Measurements from ENCODE around the gene MZF1. TPM values are rescaled to one million over a fixed set of nuclear protein-coding genes. Genes with fewer than 3 reads are reported as not detected.

The MZF1 gene
- total and polyA plus RNA-seq, 2 donors (not counting 1 experiment from before 2014, with no cell fraction given) = 4.1 to 14.9 TPM

GRCh38 chr19:58586133-58586765 is 13.1 kb upstream of the MZF1 start:
- Histone ChIP-seq H3K79me2 (ENCODE audit: control insufficient read depth, insufficient read depth, low read length) (no peaks in the 10 kb centered on the region), H4K20me1 (ENCODE audit: control insufficient read depth, extremely low read depth, insufficient read depth, low read length) (no peaks in the 10 kb centered on the region), H3K27ac (ENCODE audit: insufficient read depth, low read length) (peak overlapping the region; percentile 31), H3K4me1 (ENCODE audit: control insufficient read depth, extremely low read depth, insufficient read depth, low read length) (peaks cover 11% of the 10 kb centered on the region), H3K36me3 (ENCODE audit: control insufficient read depth, insufficient read depth, low read length) (peaks cover 14% of the 10 kb centered on the region), H3K27me3 (ENCODE audit: control insufficient read depth, insufficient read depth, low read length) (no peaks in the 10 kb centered on the region), H3K4me2 (ENCODE audit: extremely low read depth, insufficient read depth, low read length) (peak overlapping the region; percentile 27), H3K4me3 (replicated peaks in 1 of 4; ENCODE audit: control extremely low read depth in 1 of 4, insufficient read depth in 1 of 4, low read depth in 3 of 4, low read length in 4 of 4) (no peak overlapping the region), H2AFZ (ENCODE audit: low read length) (no peak overlapping the region), H3K9me3 (ENCODE audit: control insufficient read depth, insufficient read depth, low read depth, low read length) (no peaks in the 10 kb centered on the region), H3K9ac (ENCODE audit: insufficient read depth, low read length) (no peak overlapping the region)
- no peak for DNase-seq (ENCODE audit: low read depth in 2 of 2)
- TF ChIP-seq EZH2 (IDR thresholded peaks at IDR 0.05; ENCODE audit: low read length, missing control alignments) (no peak), CTCF (conservative IDR thresholded peaks at IDR 0.05 in 1 of 2, IDR thresholded peaks at IDR 0.05 in 1 of 2; ENCODE audit: low read depth in 1 of 2, low read length in 2 of 2) (no peak)

GRCh38 chr19:58585442-58586132 is 12.5 kb upstream of the MZF1 start:
- H4K20me1 ChIP-seq (ENCODE audit: control insufficient read depth, extremely low read depth, insufficient read depth, low read length) = no peaks in the 10 kb centered on the region
- no peak for TF ChIP-seq EZH2 (IDR thresholded peaks at IDR 0.05; ENCODE audit: low read length, missing control alignments)
- TF ChIP-seq CTCF (conservative IDR thresholded peaks at IDR 0.05 in 1 of 2, IDR thresholded peaks at IDR 0.05 in 1 of 2; ENCODE audit: low read depth in 1 of 2, low read length in 2 of 2) = no peak
- H3K9me3 ChIP-seq (ENCODE audit: control insufficient read depth, insufficient read depth, low read depth, low read length) = no peaks in the 10 kb centered on the region
- no peak overlapping the region for H3K4me3 ChIP-seq (replicated peaks in 1 of 4; ENCODE audit: control extremely low read depth in 1 of 4, insufficient read depth in 1 of 4, low read depth in 3 of 4, low read length in 4 of 4)
- no peaks in the 10 kb centered on the region for H3K79me2 ChIP-seq (ENCODE audit: control insufficient read depth, insufficient read depth, low read length)
- no peak overlapping the region for H2AFZ ChIP-seq (ENCODE audit: low read length)
- DNase-seq (ENCODE audit: low read depth in 2 of 2) = no peak
- peaks cover 11% of the 10 kb centered on the region for H3K4me1 ChIP-seq (ENCODE audit: control insufficient read depth, extremely low read depth, insufficient read depth, low read length)
- no peaks in the 10 kb centered on the region for H3K27me3 ChIP-seq (ENCODE audit: control insufficient read depth, insufficient read depth, low read length)
- H3K4me2 ChIP-seq (ENCODE audit: extremely low read depth, insufficient read depth, low read length) = no peak overlapping the region
- H3K27ac ChIP-seq (ENCODE audit: insufficient read depth, low read length) = no peak overlapping the region
- no peak overlapping the region for H3K9ac ChIP-seq (ENCODE audit: insufficient read depth, low read length)
- H3K36me3 ChIP-seq (ENCODE audit: control insufficient read depth, insufficient read depth, low read length) = peaks cover 14% of the 10 kb centered on the region

GRCh38 chr19:58584498-58585441 is 11.6 kb upstream of the MZF1 start:
- Histone ChIP-seq H3K27ac (ENCODE audit: insufficient read depth, low read length) (no peak overlapping the region), H3K79me2 (ENCODE audit: control insufficient read depth, insufficient read depth, low read length) (no peaks in the 10 kb centered on the region), H3K36me3 (ENCODE audit: control insufficient read depth, insufficient read depth, low read length) (peaks cover 14% of the 10 kb centered on the region), H2AFZ (ENCODE audit: low read length) (no peak overlapping the region), H3K9me3 (ENCODE audit: control insufficient read depth, insufficient read depth, low read depth, low read length) (no peaks in the 10 kb centered on the region), H3K4me1 (ENCODE audit: control insufficient read depth, extremely low read depth, insufficient read depth, low read length) (peaks cover 11% of the 10 kb centered on the region), H3K4me2 (ENCODE audit: extremely low read depth, insufficient read depth, low read length) (no peak overlapping the region), H4K20me1 (ENCODE audit: control insufficient read depth, extremely low read depth, insufficient read depth, low read length) (no peaks in the 10 kb centered on the region), H3K4me3 (replicated peaks in 1 of 4; ENCODE audit: control extremely low read depth in 1 of 4, insufficient read depth in 1 of 4, low read depth in 3 of 4, low read length in 4 of 4) (no peak overlapping the region), H3K27me3 (ENCODE audit: control insufficient read depth, insufficient read depth, low read length) (no peaks in the 10 kb centered on the region), H3K9ac (ENCODE audit: insufficient read depth, low read length) (no peak overlapping the region)
- DNase-seq (ENCODE audit: low read depth in 2 of 2) = no peak
- no peak for TF ChIP-seq CTCF (conservative IDR thresholded peaks at IDR 0.05 in 1 of 2, IDR thresholded peaks at IDR 0.05 in 1 of 2; ENCODE audit: low read depth in 1 of 2, low read length in 2 of 2)
- TF ChIP-seq EZH2 (IDR thresholded peaks at IDR 0.05; ENCODE audit: low read length, missing control alignments) = no peak

All from fibroblast of lung (primary cell).